Measurements from ENCODE around the gene ALDH3A2. TPM values are rescaled to one million over a fixed set of nuclear protein-coding genes. Genes with fewer than 3 reads are reported as not detected.

Gene ALDH3A2
- total RNA-seq, 1 experiment from 2014 or later = 159 TPM

GRCh38 chr17:19708431-19709175, 60.1 kb downstream of the ALDH3A2 start:
- H3K4me3 ChIP-seq (ENCODE audit: insufficient read depth, low read depth, low read length) = no peak overlapping the region
- no peaks in the 10 kb centered on the region for H3K36me3 ChIP-seq (replicated peaks; ENCODE audit: control insufficient read depth, insufficient read depth, low read length)
- DNase-seq = peak; percentile 33
- no peaks in the 10 kb centered on the region for H3K27me3 ChIP-seq (ENCODE audit: control insufficient read depth, insufficient read depth, low read length)

- H3K27me3 ChIP-seq (ENCODE audit: control insufficient read depth, insufficient read depth, low read length) = no peaks in the 10 kb centered on the region
- no peak overlapping the region for H3K4me3 ChIP-seq (ENCODE audit: insufficient read depth, low read depth, low read length)
- peak; percentile 20 for DNase-seq
- no peaks in the 10 kb centered on the region for H3K36me3 ChIP-seq (replicated peaks; ENCODE audit: control insufficient read depth, insufficient read depth, low read length)
These were observed 61.3 kb downstream of the ALDH3A2 start for GRCh38 chr17:19709841-19710240.

GRCh38 chr17:19712436-19713004, 64.0 kb downstream of the ALDH3A2 start:
- H3K4me3 ChIP-seq (ENCODE audit: insufficient read depth, low read depth, low read length) = no peak overlapping the region
- peak; percentile 65 for DNase-seq
- no peaks in the 10 kb centered on the region for H3K36me3 ChIP-seq (replicated peaks; ENCODE audit: control insufficient read depth, insufficient read depth, low read length)
- H3K27me3 ChIP-seq (ENCODE audit: control insufficient read depth, insufficient read depth, low read length) = no peaks in the 10 kb centered on the region

GRCh38 chr17:19713462-19713861, 64.9 kb downstream of the ALDH3A2 start:
- peak; percentile 89 for DNase-seq
- H3K36me3 ChIP-seq (replicated peaks; ENCODE audit: control insufficient read depth, insufficient read depth, low read length) = no peaks in the 10 kb centered on the region
- H3K4me3 ChIP-seq (ENCODE audit: insufficient read depth, low read depth, low read length) = no peak overlapping the region
- H3K27me3 ChIP-seq (ENCODE audit: control insufficient read depth, insufficient read depth, low read length) = no peaks in the 10 kb centered on the region

GRCh38 chr17:19713901-19714361, 65.4 kb downstream of the ALDH3A2 start:
- DNase-seq = peak; percentile 70
- H3K27me3 ChIP-seq (ENCODE audit: control insufficient read depth, insufficient read depth, low read length) = no peaks in the 10 kb centered on the region
- H3K36me3 ChIP-seq (replicated peaks; ENCODE audit: control insufficient read depth, insufficient read depth, low read length) = no peaks in the 10 kb centered on the region
- no peak overlapping the region for H3K4me3 ChIP-seq (ENCODE audit: insufficient read depth, low read depth, low read length)

- no peaks in the 10 kb centered on the region for H3K27me3 ChIP-seq (ENCODE audit: control insufficient read depth, insufficient read depth, low read length)
- peak; percentile 71 for DNase-seq
- no peaks in the 10 kb centered on the region for H3K36me3 ChIP-seq (replicated peaks; ENCODE audit: control insufficient read depth, insufficient read depth, low read length)
- H3K4me3 ChIP-seq (ENCODE audit: insufficient read depth, low read depth, low read length) = no peak overlapping the region
These were observed 66.2 kb downstream of the ALDH3A2 start for GRCh38 chr17:19714542-19715411.

- Histone ChIP-seq H3K4me3 (ENCODE audit: insufficient read depth, low read depth, low read length) (no peak within 1 kb of the TSS), H3K36me3 (replicated peaks; ENCODE audit: control insufficient read depth, insufficient read depth, low read length) (no peaks in the 10 kb centered on the region)
- peak; percentile 66 for DNase-seq
These were observed 67.8 kb downstream of the ALDH3A2 start, which contains the start of gene SLC47A2 for GRCh38 chr17:19716108-19717030. TSS of gene SLC47A2 (minus strand) at chr17:19716584. CDS start at chr17:19716555, 29 bp downstream.

GRCh38 chr17:19717031-19717360, 68.4 kb downstream of the ALDH3A2 start:
- Histone ChIP-seq H3K27me3 (ENCODE audit: control insufficient read depth, insufficient read depth, low read length) (no peaks in the 10 kb centered on the region), H3K36me3 (replicated peaks; ENCODE audit: control insufficient read depth, insufficient read depth, low read length) (no peaks in the 10 kb centered on the region), H3K4me3 (ENCODE audit: insufficient read depth, low read depth, low read length) (no peak overlapping the region)
- peak; percentile 48 for DNase-seq

More at GRCh38 chr17:19716108-19717030, 67.8 kb downstream of the ALDH3A2 start, which contains the start of gene SLC47A2:
- no peaks in the 10 kb centered on the region for H3K27me3 ChIP-seq (ENCODE audit: control insufficient read depth, insufficient read depth, low read length)

GRCh38 chr17:19717411-19717908, 68.9 kb downstream of the ALDH3A2 start:
- Histone ChIP-seq H3K36me3 (replicated peaks; ENCODE audit: control insufficient read depth, insufficient read depth, low read length) (no peaks in the 10 kb centered on the region), H3K27me3 (ENCODE audit: control insufficient read depth, insufficient read depth, low read length) (no peaks in the 10 kb centered on the region), H3K4me3 (ENCODE audit: insufficient read depth, low read depth, low read length) (no peak overlapping the region)
- peak; percentile 45 for DNase-seq

- Histone ChIP-seq H3K27me3 (ENCODE audit: control insufficient read depth, insufficient read depth, low read length) (no peaks in the 10 kb centered on the region), H3K36me3 (replicated peaks; ENCODE audit: control insufficient read depth, insufficient read depth, low read length) (no peaks in the 10 kb centered on the region)
- DNase-seq = peak; percentile 48
These were observed 69.6 kb downstream of the ALDH3A2 start for GRCh38 chr17:19718041-19718612.

GRCh38 chr17:19718613-19719354, 70.2 kb downstream of the ALDH3A2 start:
- DNase-seq = peak; percentile 92
- H3K36me3 ChIP-seq (replicated peaks; ENCODE audit: control insufficient read depth, insufficient read depth, low read length) = no peaks in the 10 kb centered on the region
- no peaks in the 10 kb centered on the region for H3K27me3 ChIP-seq (ENCODE audit: control insufficient read depth, insufficient read depth, low read length)
- H3K4me3 ChIP-seq (ENCODE audit: insufficient read depth, low read depth, low read length) = no peak overlapping the region

More at GRCh38 chr17:19718041-19718612, 69.6 kb downstream of the ALDH3A2 start:
- no peak overlapping the region for H3K4me3 ChIP-seq (ENCODE audit: insufficient read depth, low read depth, low read length)

- Histone ChIP-seq H3K4me3 (ENCODE audit: insufficient read depth, low read depth, low read length) (no peak overlapping the region), H3K36me3 (replicated peaks; ENCODE audit: control insufficient read depth, insufficient read depth, low read length) (no peaks in the 10 kb centered on the region), H3K27me3 (ENCODE audit: control insufficient read depth, insufficient read depth, low read length) (no peaks in the 10 kb centered on the region)
- no peak for DNase-seq
These were observed 71.0 kb downstream of the ALDH3A2 start for GRCh38 chr17:19719355-19720209.

Measured in H7 (cell line).